Loucy (cell line): ENCODE results near the gene FIGNL2.
A peak's percentile ranks its signal among the peaks of the same experiment; 100 is the strongest.

Source experiments
- H2AFZ ChIP-seq: fragments of 200-600 bp; sonication (generic); 2 replicates; pipeline ENCODE4 v1.6.0; 2016; ENCODE audit warnings: antibody characterized with exemption, mild to moderate bottlenecking, low read length, moderate library complexity
- H3F3A ChIP-seq: fragments of 200-600 bp; 2 replicates; pipeline ENCODE4 v1.6.0; 2016; ENCODE audit warnings: antibody characterized with exemption, low read depth, mild to moderate bottlenecking
- H3K27me3 ChIP-seq: fragments of 200-600 bp; sonication (generic); 2 replicates; pipeline ENCODE4 v1.6.1; 2014; ENCODE audit warnings: low read length, mild to moderate bottlenecking; ENCODE audit not compliant: insufficient read depth, poor library complexity, severe bottlenecking
- H3K36me3 ChIP-seq: fragments of 200-600 bp; sonication (generic); 2 replicates; pipeline ENCODE4 v1.6.1; 2016; ENCODE audit warnings: low read length; ENCODE audit not compliant: insufficient read depth
- H3K4me1 ChIP-seq: fragments of 200-600 bp; sonication (generic); 2 replicates; pipeline ENCODE4 v1.5.1; 2014; ENCODE audit warnings: low read length, mild to moderate bottlenecking; ENCODE audit not compliant: insufficient read depth, poor library complexity, severe bottlenecking
- H3K4me2 ChIP-seq: fragments of 200-600 bp; sonication (generic); 2 replicates; pipeline ENCODE4 v1.6.0; 2014; ENCODE audit warnings: antibody characterized with exemption, low read length, low read depth, mild to moderate bottlenecking; ENCODE audit not compliant: poor library complexity, severe bottlenecking
- H3K4me3 ChIP-seq: fragments of 200-600 bp; sonication (generic); 2 replicates; pipeline ENCODE4 v1.5.1; 2014; ENCODE audit warnings: low read length, mild to moderate bottlenecking, mixed read lengths; ENCODE audit not compliant: poor library complexity, severe bottlenecking
- H3K79me2 ChIP-seq: fragments of 200-600 bp; sonication (generic); 2 replicates; pipeline ENCODE4 v1.6.1; 2014; ENCODE audit warnings: low read length; ENCODE audit not compliant: insufficient read depth
- H3K9ac ChIP-seq: fragments of 200-600 bp; sonication (generic); 2 replicates; pipeline ENCODE4 v1.6.0; 2014; ENCODE audit warnings: mild to moderate bottlenecking, low read depth, low read length, moderate library complexity; ENCODE audit not compliant: poor library complexity, severe bottlenecking
- H3K9me2 ChIP-seq: fragments of 200-600 bp; sonication (generic); replicated peaks from 2 replicates; pipeline ENCODE4 v1.6.1; 2016; ENCODE audit warnings: low read depth, low read length, mixed read lengths
- H3K9me3 ChIP-seq: fragments of 200-600 bp; sonication (generic); 2 replicates; pipeline ENCODE4 v1.6.1; 2014; ENCODE audit warnings: mild to moderate bottlenecking, antibody characterized with exemption, low read length, low read depth; ENCODE audit not compliant: insufficient read depth
- H4K20me1 ChIP-seq: fragments of 200-600 bp; sonication (generic); 2 replicates; pipeline ENCODE4 v1.6.0; 2014; ENCODE audit warnings: antibody characterized with exemption, low read length, mild to moderate bottlenecking; ENCODE audit not compliant: insufficient read depth, poor library complexity, severe bottlenecking
- CTCF ChIP-seq: fragments of 200-600 bp; sonication (generic); conservative IDR thresholded peaks from 2 replicates; pipeline ENCODE4 v1.5.1; 2014; ENCODE audit warnings: mild to moderate bottlenecking, antibody characterized with exemption, low read length
- EZH2phosphoT487 ChIP-seq: fragments of 200-600 bp; IDR thresholded peaks from 2 replicates; pipeline ENCODE4 v1.6.1; 2018; ENCODE audit warnings: antibody characterized with exemption, mild to moderate bottlenecking, moderate library complexity, borderline replicate concordance

FIGNL2 gene

GRCh38 chr12:51813931-51814310, 34.6 kb downstream of the FIGNL2 start:
- Histone ChIP-seq H3K79me2 (peaks cover 2% of the 10 kb centered on the region; the same call in 1 of the 2 replicates), H4K20me1 (no peaks in the 10 kb centered on the region), H3K9me2 (no peaks in the 10 kb centered on the region), H2AFZ (peak overlapping the region; percentile 55; the same call in 1 of the 2 replicates), H3K27me3 (no peaks in the 10 kb centered on the region), H3F3A (no peaks in the 10 kb centered on the region), H3K4me1 (no peaks in the 10 kb centered on the region), H3K9ac (no peak overlapping the region), H3K36me3 (no peaks in the 10 kb centered on the region), H3K4me2 (peak overlapping the region; percentile 43), H3K4me3 (peak overlapping the region; percentile 37), H3K9me3 (no peaks in the 10 kb centered on the region)
- TF ChIP-seq EZH2phosphoT487: no peak
- no peak for TF ChIP-seq CTCF

GRCh38 chr12:51812871-51813270, 35.6 kb downstream of the FIGNL2 start:
- no peaks in the 10 kb centered on the region for H3K4me1 ChIP-seq
- no peaks in the 10 kb centered on the region for H3K9me2 ChIP-seq
- H3K4me2 ChIP-seq: no peak overlapping the region
- H3K36me3 ChIP-seq: no peaks in the 10 kb centered on the region
- no peak overlapping the region for H3K9ac ChIP-seq
- no peaks in the 10 kb centered on the region for H3K9me3 ChIP-seq
- TF ChIP-seq CTCF (no peak), EZH2phosphoT487 (no peak)
- no peaks in the 10 kb centered on the region for H3K27me3 ChIP-seq
- no peaks in the 10 kb centered on the region for H3F3A ChIP-seq
- H3K4me3 ChIP-seq: no peak overlapping the region
- no peak overlapping the region for H2AFZ ChIP-seq
- H4K20me1 ChIP-seq: no peaks in the 10 kb centered on the region
- no peaks in the 10 kb centered on the region for H3K79me2 ChIP-seq

GRCh38 chr12:51811203-51812202, 37.0 kb downstream of the FIGNL2 start:
- TF ChIP-seq EZH2phosphoT487 (no peak), CTCF (no peak)
- H3K27me3 ChIP-seq: no peaks in the 10 kb centered on the region
- H3K4me1 ChIP-seq: no peaks in the 10 kb centered on the region
- no peak overlapping the region for H2AFZ ChIP-seq
- no peaks in the 10 kb centered on the region for H3F3A ChIP-seq
- H3K79me2 ChIP-seq: no peaks in the 10 kb centered on the region
- no peak overlapping the region for H3K4me3 ChIP-seq
- H3K4me2 ChIP-seq: no peak overlapping the region
- H3K36me3 ChIP-seq: no peaks in the 10 kb centered on the region
- H3K9me3 ChIP-seq: no peaks in the 10 kb centered on the region
- H4K20me1 ChIP-seq: no peaks in the 10 kb centered on the region
- H3K9ac ChIP-seq: no peak overlapping the region
- H3K9me2 ChIP-seq: no peaks in the 10 kb centered on the region
